Naive thymus-derived CD4-positive, alpha-beta T cell (primary cell): Measurements from ENCODE around the gene AKAP13. TPM values are rescaled to one million over a fixed set of nuclear protein-coding genes. Genes with fewer than 3 reads are reported as not detected.
A peak's percentile ranks its signal among the peaks of the same experiment; 100 is the strongest.

Experiments used
- ATAC-seq: fragments of 150-1000 bp; cut with Tn5 transposase; 2 replicates; pipeline ENCODE4 v1.10.0; 2021; ENCODE audit warnings: mild to moderate bottlenecking, moderate library complexity
- CTCF ChIA-PET: fragments of 350-600 bp; sonication (Branson Sonifier 250); formaldehyde crosslinking; loops from one replicate; lab custom pipeline; 2021; ENCODE audit warnings: antibody characterized with exemption; lab: Charles Lee
- POLR2A ChIA-PET: fragments of 350-600 bp; sonication (Branson Sonifier 250); formaldehyde crosslinking; loops from one replicate; lab custom pipeline; 2021; ENCODE audit warnings: antibody characterized with exemption, inconsistent platforms; lab: Charles Lee
- DNase-seq, 9 donors: peaks; one replicate each; pipeline versions ENCODE4 v3.0.0 to v3.0.0-alpha.2; 2020 to 2022; ENCODE audit warnings: mixed read lengths in 1 of 9
- H3K27ac ChIP-seq: one replicate; pipeline ENCODE4 v1.7.0; 2013; ENCODE audit warnings: mild to moderate bottlenecking, low read depth, low read length, moderate library complexity
- H3K27me3 ChIP-seq, 2 donors: one replicate each; pipeline ENCODE4 v1.7.0; 2013; ENCODE audit warnings: low read length in 2 of 2, mild to moderate bottlenecking in 2 of 2, moderate library complexity in 2 of 2; ENCODE audit not compliant: control insufficient read depth in 2 of 2, insufficient read depth in 2 of 2
- H3K36me3 ChIP-seq, 3 experiments: 1 replicate in 2 of 3; 2 replicates in 1 of 3; pipeline ENCODE4 v1.7.0; 2013; ENCODE audit warnings: low read length in 3 of 3, mild to moderate bottlenecking in 3 of 3, moderate library complexity in 1 of 3; ENCODE audit not compliant: insufficient read depth in 3 of 3, control insufficient read depth in 2 of 3
- H3K4me1 ChIP-seq, 2 donors: one replicate each; pipeline ENCODE4 v1.7.0; 2013; ENCODE audit warnings: low read length in 2 of 2, mild to moderate bottlenecking in 2 of 2, moderate library complexity in 1 of 2; ENCODE audit not compliant: control insufficient read depth in 2 of 2, insufficient read depth in 2 of 2
- H3K4me3 ChIP-seq: 2 replicates; pipeline ENCODE4 v1.7.0; 2013; ENCODE audit warnings: mild to moderate bottlenecking, low read length
- H3K9me3 ChIP-seq, 3 experiments: 1 replicate in 2 of 3; 2 replicates in 1 of 3; pipeline ENCODE4 v1.7.0; 2013; ENCODE audit warnings: low read length in 3 of 3; ENCODE audit not compliant: control insufficient read depth in 2 of 3
- H3K27ac Mint-ChIP-seq, 9 donors: one replicate each; pipeline ENCODE4 v1.8.0; 2020 to 2022; ENCODE audit warnings: mixed read lengths in 9 of 9, mild to moderate bottlenecking in 8 of 9, moderate library complexity in 5 of 9, inconsistent platforms in 2 of 9
- H3K27me3 Mint-ChIP-seq, 5 donors: one replicate each; pipeline ENCODE4 v1.8.0; 2021 to 2022; ENCODE audit warnings: mixed read lengths in 5 of 5, mild to moderate bottlenecking in 1 of 5
- H3K36me3 Mint-ChIP-seq, 5 donors: one replicate each; pipeline ENCODE4 v1.8.0; 2020 to 2022; ENCODE audit warnings: mixed read lengths in 5 of 5, mild to moderate bottlenecking in 3 of 5, inconsistent platforms in 1 of 5
- H3K4me1 Mint-ChIP-seq, 7 donors: one replicate each; pipeline ENCODE4 v1.8.0; 2020 to 2022; ENCODE audit warnings: mixed read lengths in 7 of 7, mild to moderate bottlenecking in 3 of 7, inconsistent platforms in 1 of 7
- H3K4me3 Mint-ChIP-seq, 10 donors: one replicate each; pipeline ENCODE4 v1.8.0; 2020 to 2022; ENCODE audit warnings: mild to moderate bottlenecking in 10 of 10, mixed read lengths in 10 of 10, moderate library complexity in 6 of 10, inconsistent platforms in 2 of 10
- H3K9me3 Mint-ChIP-seq, 11 donors: one replicate each; pipeline ENCODE4 v1.8.0; 2020 to 2022; ENCODE audit warnings: mixed read lengths in 11 of 11, mild to moderate bottlenecking in 4 of 11, inconsistent platforms in 1 of 11, moderate library complexity in 1 of 11
- intact Hi-C, 2 donors: fragments of 100-400 bp; cut with micrococcal nuclease; formaldehyde crosslinking; loops; one replicate each; pipeline ENCODE4 v1.15.1; 2023
- polyA plus RNA-seq, 2 donors: library from polyadenylated mRNA; unstranded; fragments of 300-500 nt; fragmentation: Illumina TruSeq; gene quantifications; one replicate each; pipeline ENCODE4 v1.2.3, GENCODE V29; 2021
- total RNA-seq, 6 experiments: library from RNA in 5 of 6; stranded (reverse) in 5 of 6; gene quantifications; 1 replicate in 5 of 6; 2 replicates in 1 of 6; pipeline ENCODE4 v1.2.3 and lab custom pipeline; 2021 to 2026

The AKAP13 gene
- total and polyA plus RNA-seq, 7 experiments from 2014 or later, result 108 to 400 (median 231) TPM

GRCh38 chr15:85792102-85792731 lies 411.8 kb downstream of the AKAP13 start:
- Histone ChIP-seq H3K27ac (no peak overlapping the region), H3K36me3 (no peaks in the 10 kb centered on the region), H3K27me3 (no peaks in the 10 kb centered on the region), H3K4me1 (peaks cover 22 to 28% of the 10 kb centered on the region in 2 donors), H3K9me3 (no peaks in the 10 kb centered on the region), H3K4me3 (no peak overlapping the region)
- H3K4me1 Mint-ChIP-seq, result peaks cover 38 to 74% (median 67%) of the 10 kb centered on the region in 7 donors
- ChIA-PET CTCF (interaction anchor here (0.6 kb wide), 1 partner anchor 54 kb away, joined by 4 read pairs; no protein-coding TSS in a partner anchor), POLR2A (interaction anchor here (1.8 kb wide), 1 partner anchor 62 kb away, joined by 5 read pairs; no protein-coding TSS in a partner anchor)
- H3K27me3 Mint-ChIP-seq, result peaks cover 0 to 3% (median 0%) of the 10 kb centered on the region in 5 donors
- H3K36me3 Mint-ChIP-seq, result peaks cover 0 to 7% (median 0%) of the 10 kb centered on the region in 5 donors
- no peak for DNase-seq
- peak overlapping the region in 5 of 9 donors; percentile 65 to 89 (median 80) for H3K27ac Mint-ChIP-seq
- peak overlapping the region in 9 of 10 donors; percentile 8 to 95 (median 94) for H3K4me3 Mint-ChIP-seq
- ATAC-seq, result no peak
- no peaks in the 10 kb centered on the region for H3K9me3 Mint-ChIP-seq
- intact Hi-C loops, result loop anchor here (5.0 to 10.0 kb wide), 2 partner anchors 60 to 407 kb away; partner anchors contain the start of gene AKAP13 (in 1 of the 2)

- Mint-ChIP-seq H3K4me1 (peaks cover 32 to 65% (median 60%) of the 10 kb centered on the region in 7 donors), H3K36me3 (peaks cover 0 to 4% (median 0%) of the 10 kb centered on the region in 5 donors), H3K9me3 (no peaks in the 10 kb centered on the region), H3K27me3 (peaks cover 0 to 3% (median 0%) of the 10 kb centered on the region in 5 donors), H3K4me3 (peak overlapping the region; percentile 71 to 96 (median 94)), H3K27ac (peak overlapping the region; percentile 43 to 89 (median 81))
- H3K9me3 ChIP-seq, result no peaks in the 10 kb centered on the region
- ATAC-seq (no peak), DNase-seq (peak in 1 of 9 donors; percentile 9)
- intact Hi-C loops, result loop anchor here (1.0 to 10.0 kb wide), 3 partner anchors 61 to 408 kb away; partner anchors contain the start of gene AKAP13 (in 1 of the 2)
- no peaks in the 10 kb centered on the region for H3K27me3 ChIP-seq
- peak overlapping the region; percentile 53 for H3K4me3 ChIP-seq
- peak overlapping the region; percentile 84 for H3K27ac ChIP-seq
- POLR2A ChIA-PET, result interaction anchor here (0.6 to 1.8 kb wide), 3 partner anchors 47 to 76 kb away, joined by 3 to 5 read pairs (median 3); no protein-coding TSS in a partner anchor
- H3K4me1 ChIP-seq, result peaks cover 22 to 28% of the 10 kb centered on the region in 2 donors
- no peaks in the 10 kb centered on the region for H3K36me3 ChIP-seq
- CTCF ChIA-PET, result interaction anchor here (0.7 to 0.9 kb wide), 2 partner anchors 14 to 24 kb away, joined by 3 to 4 read pairs; no protein-coding TSS in a partner anchor
Observed at GRCh38 chr15:85792912-85793590, 412.6 kb downstream of the AKAP13 start.

DNA sequence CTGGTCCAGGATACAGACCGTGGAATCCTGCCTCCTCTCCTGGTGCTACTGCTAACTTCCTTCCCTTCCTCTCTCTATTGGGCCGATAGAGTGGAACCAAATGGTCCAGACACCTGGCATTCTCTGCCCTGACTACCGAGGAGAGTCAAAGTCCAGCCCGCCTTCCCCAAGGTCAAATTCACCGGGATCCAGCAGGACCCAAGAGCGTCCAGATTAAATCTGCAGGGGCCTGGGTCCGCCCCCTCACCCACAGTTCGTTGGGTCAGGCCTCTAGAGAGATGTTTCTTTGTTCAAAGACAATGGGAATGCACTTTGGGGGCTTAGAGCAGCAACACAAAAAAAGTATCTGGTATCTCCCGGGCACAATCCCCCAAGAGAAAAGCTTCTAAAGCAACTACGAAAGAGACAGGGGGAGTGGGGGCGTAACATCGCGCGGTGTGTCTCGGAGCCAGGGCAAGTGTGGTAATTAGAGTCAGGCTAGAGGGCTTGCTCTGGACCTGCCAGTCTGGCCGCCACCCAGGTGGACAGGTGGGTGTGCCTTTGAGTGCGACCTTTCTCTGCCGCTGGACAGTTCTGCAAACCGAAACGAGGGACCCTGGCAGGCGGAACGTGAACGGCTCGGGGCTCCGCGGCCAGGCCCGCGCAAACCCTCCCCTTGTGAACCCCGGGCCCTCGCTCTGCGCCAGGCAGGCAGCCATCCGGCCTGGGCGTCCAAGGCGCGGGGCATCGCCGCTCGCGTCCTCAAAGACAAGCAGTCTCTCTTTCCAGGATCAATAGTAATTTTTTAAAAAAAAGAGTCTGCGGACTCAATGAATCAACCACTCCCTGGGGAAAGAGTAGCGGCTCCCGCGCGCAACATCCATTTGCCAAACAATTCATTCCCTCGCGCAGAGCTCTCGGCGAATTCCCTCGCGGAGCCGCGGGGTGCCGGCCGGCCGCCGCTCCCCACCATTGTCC lies 413.5 kb downstream of the AKAP13 start:
- ATAC-seq, result peak; percentile 34
- peaks cover 22 to 28% of the 10 kb centered on the region in 2 donors for H3K4me1 ChIP-seq
- H3K27me3 ChIP-seq, result no peaks in the 10 kb centered on the region
- ChIA-PET POLR2A (interaction anchor here (0.6 to 2.8 kb wide), 7 partner anchors 8 to 106 kb away, joined by 3 to 14 read pairs (median 3); no protein-coding TSS in a partner anchor), CTCF (interaction anchor here (0.7 to 0.9 kb wide), 2 partner anchors 15 to 25 kb away, joined by 3 to 4 read pairs; no protein-coding TSS in a partner anchor)
- no peaks in the 10 kb centered on the region for H3K9me3 Mint-ChIP-seq
- intact Hi-C loops, result loop anchor here (1.0 to 10.0 kb wide), 8 partner anchors 9 to 409 kb away; partner anchors contain the start of gene AKAP13 (in 1 of the 2)
- H3K27ac Mint-ChIP-seq, result peak overlapping the region; percentile 43 to 89 (median 81)
- peak; percentile 13 to 43 (median 35) for DNase-seq
- H3K4me3 ChIP-seq, result peak overlapping the region; percentile 53
- peaks cover 0 to 4% (median 0%) of the 10 kb centered on the region in 5 donors for H3K36me3 Mint-ChIP-seq
- H3K36me3 ChIP-seq, result no peaks in the 10 kb centered on the region
- H3K27me3 Mint-ChIP-seq, result peaks cover 0 to 3% (median 0%) of the 10 kb centered on the region in 5 donors
- no peaks in the 10 kb centered on the region for H3K9me3 ChIP-seq
- peaks cover 26 to 57% (median 52%) of the 10 kb centered on the region in 7 donors for H3K4me1 Mint-ChIP-seq
- peak overlapping the region; percentile 71 to 96 (median 94) for H3K4me3 Mint-ChIP-seq
- H3K27ac ChIP-seq, result peak overlapping the region; percentile 84

DNA sequence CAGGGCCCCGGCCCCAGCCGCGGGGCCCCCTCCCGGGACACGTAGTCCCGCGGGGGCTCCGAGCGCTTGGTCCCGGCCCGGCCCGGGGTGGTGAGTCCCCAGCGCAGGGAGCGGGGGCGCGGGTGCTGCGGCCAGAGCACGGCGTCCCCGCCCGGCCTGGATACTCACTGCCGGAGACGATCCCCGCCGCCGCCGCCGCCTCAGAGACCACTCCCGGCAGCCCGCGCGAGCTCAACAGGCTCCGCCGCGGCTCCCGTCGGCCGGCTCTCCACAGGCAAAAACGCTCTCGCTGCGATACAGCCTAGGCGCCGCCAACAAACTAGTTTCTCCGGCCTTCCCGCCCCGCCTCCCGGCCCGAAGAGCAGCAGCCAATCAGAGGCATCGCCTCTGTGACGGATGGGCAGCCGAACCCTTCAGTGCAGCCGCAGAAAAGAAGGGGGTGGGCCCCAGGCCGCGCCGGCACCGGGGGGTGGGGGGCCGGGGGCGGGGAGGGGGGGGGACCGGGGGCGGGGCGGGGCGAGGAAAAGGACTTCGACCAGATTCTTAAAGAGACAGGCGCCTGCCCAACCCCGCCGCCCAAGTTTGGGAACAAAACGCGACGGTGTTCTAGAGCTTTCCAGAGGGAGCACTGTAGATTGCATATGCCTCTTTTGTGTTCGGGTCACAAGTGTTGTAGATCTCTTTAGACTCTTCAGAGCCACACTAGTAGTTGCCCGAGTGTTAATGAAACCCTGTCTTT lies 414.4 kb downstream of the AKAP13 start, which contains the start of gene KLHL25:
TSS of gene KLHL25 (minus strand) at position 328 of the 739 bp plus-strand sequence. CDS start 25,115 bp downstream, outside the sequence.
- Mint-ChIP-seq H3K27ac (peak within 1 kb of the TSS; percentile 77 to 91 (median 86)), H3K4me1 (peaks cover 26 to 49% (median 44%) of the 10 kb centered on the region in 7 donors), H3K4me3 (peak within 1 kb of the TSS; percentile 85 to 96 (median 94)), H3K36me3 (peaks cover 0 to 4% (median 0%) of the 10 kb centered on the region in 5 donors), H3K9me3 (no peaks in the 10 kb centered on the region), H3K27me3 (peaks cover 0 to 3% (median 0%) of the 10 kb centered on the region in 5 donors)
- DNase-seq (peak; percentile 77 to 93 (median 91)), ATAC-seq (peak; percentile 99)
- peak within 1 kb of the TSS; percentile 84 for H3K27ac ChIP-seq
- peaks cover 22 to 28% of the 10 kb centered on the region in 2 donors for H3K4me1 ChIP-seq
- H3K4me3 ChIP-seq, result peak within 1 kb of the TSS; percentile 66
- H3K36me3 ChIP-seq, result no peaks in the 10 kb centered on the region
- intact Hi-C loops, result loop anchor here (1.0 to 10.0 kb wide), 8 partner anchors 9 to 410 kb away; partner anchors contain the start of gene AKAP13 (in 1 of the 2)
- H3K27me3 ChIP-seq, result no peaks in the 10 kb centered on the region
- POLR2A ChIA-PET, result interaction anchor here (0.7 to 2.8 kb wide), 4 partner anchors 9 to 107 kb away, joined by 3 to 14 read pairs (median 4); no protein-coding TSS in a partner anchor
- H3K9me3 ChIP-seq, result no peaks in the 10 kb centered on the region
- CTCF ChIA-PET, result no interaction called here
